Kidney glomerular epithelial cell (primary cell): ENCODE measurements around the gene PNMA6A.
"Not testable (repeated sequence)": the region's sequence is repeated elsewhere in the genome, so short reads cannot be mapped to it uniquely, and the experiment has no call there.

ENCODE experiments used
- DNase-seq: peaks from one replicate; lab custom pipeline; 2025; lab: John Stamatoyannopoulos, UW

The PNMA6A gene

GRCh38 chrX:153075366-153075765, 3.1 kb downstream of the PNMA6A start:
- no peak for DNase-seq

- DNase-seq = not testable (repeated sequence)
Observed at GRCh38 chrX:153077437-153078135, 5.3 kb downstream of the PNMA6A start.

- DNase-seq = not testable (repeated sequence)
Observed at GRCh38 chrX:153083238-153083923, 11.1 kb downstream of the PNMA6A start.

- no peak for DNase-seq
Observed at GRCh38 chrX:153102418-153102817, 30.2 kb downstream of the PNMA6A start.

GRCh38 chrX:153104959-153105358, 32.7 kb downstream of the PNMA6A start:
- not testable (repeated sequence) for DNase-seq

- not testable (repeated sequence) for DNase-seq
Observed at GRCh38 chrX:153106092-153106801, 34.0 kb downstream of the PNMA6A start.

- not testable (repeated sequence) for DNase-seq
Observed at GRCh38 chrX:153110735-153111134, 38.5 kb downstream of the PNMA6A start.

GRCh38 chrX:153113851-153114250, 41.6 kb downstream of the PNMA6A start:
- DNase-seq = not testable (repeated sequence)

- not testable (repeated sequence) for DNase-seq
Observed at GRCh38 chrX:153117754-153118153, 45.5 kb downstream of the PNMA6A start.

GRCh38 chrX:153120230-153120629, 48.0 kb downstream of the PNMA6A start:
- not testable (repeated sequence) for DNase-seq

- not testable (repeated sequence) for DNase-seq
Observed at GRCh38 chrX:153123468-153123867, 51.2 kb downstream of the PNMA6A start.
